Nephron progenitor cell (in vitro differentiated cells): ENCODE measurements around the gene MAMDC4.

ENCODE experiments used
- DNase-seq: peaks from one replicate; pipeline ENCODE4 v3.0.0; 2021
- H3K27ac Mint-ChIP-seq: 2 replicates; pipeline ENCODE4 v1.8.0; 2021; ENCODE audit warnings: mild to moderate bottlenecking, moderate library complexity, mixed read lengths
- H3K27me3 Mint-ChIP-seq: 2 replicates; pipeline ENCODE4 v1.8.0; 2021; ENCODE audit warnings: mild to moderate bottlenecking, low read depth, mixed read lengths; ENCODE audit not compliant: poor library complexity
- H3K36me3 Mint-ChIP-seq: 2 replicates; pipeline ENCODE4 v1.8.0; 2021; ENCODE audit warnings: low read depth, mixed read lengths
- H3K4me1 Mint-ChIP-seq: 2 replicates; pipeline ENCODE4 v1.8.0; 2021; ENCODE audit warnings: mixed read lengths
- H3K4me3 Mint-ChIP-seq: 2 replicates; pipeline ENCODE4 v1.8.0; 2021; ENCODE audit warnings: mild to moderate bottlenecking, moderate library complexity, mixed read lengths
- H3K9me3 Mint-ChIP-seq: 2 replicates; pipeline ENCODE4 v1.8.0; 2021; ENCODE audit warnings: mild to moderate bottlenecking, moderate library complexity, mixed read lengths
- CTCF ChIP-seq: fragments of 200-600 bp; sonication (generic); IDR thresholded peaks from 2 replicates; pipeline ENCODE4 v1.5.0; 2021; ENCODE audit warnings: antibody characterized with exemption

MAMDC4 gene

GRCh38 chr9:136846376-136847087 is 5.6 kb upstream of the MAMDC4 start:
- no peak for DNase-seq
- no peak overlapping the region for H3K27ac Mint-ChIP-seq
- TF ChIP-seq CTCF, result no peak
- no peaks in the 10 kb centered on the region for H3K9me3 Mint-ChIP-seq
- peaks cover 17% of the 10 kb centered on the region for H3K4me1 Mint-ChIP-seq
- H3K4me3 Mint-ChIP-seq, result no peak overlapping the region
- H3K27me3 Mint-ChIP-seq, result peaks cover 9% of the 10 kb centered on the region
- no peaks in the 10 kb centered on the region for H3K36me3 Mint-ChIP-seq

GRCh38 chr9:136847088-136847825 is 4.9 kb upstream of the MAMDC4 start:
- Mint-ChIP-seq H3K4me1 (peaks cover 11% of the 10 kb centered on the region), H3K27ac (peak overlapping the region; percentile 42), H3K9me3 (no peaks in the 10 kb centered on the region), H3K4me3 (peak overlapping the region; percentile 94), H3K36me3 (no peaks in the 10 kb centered on the region), H3K27me3 (peaks cover 9% of the 10 kb centered on the region)
- peak; percentile 71 for DNase-seq
- TF ChIP-seq CTCF, result no peak

DNA sequence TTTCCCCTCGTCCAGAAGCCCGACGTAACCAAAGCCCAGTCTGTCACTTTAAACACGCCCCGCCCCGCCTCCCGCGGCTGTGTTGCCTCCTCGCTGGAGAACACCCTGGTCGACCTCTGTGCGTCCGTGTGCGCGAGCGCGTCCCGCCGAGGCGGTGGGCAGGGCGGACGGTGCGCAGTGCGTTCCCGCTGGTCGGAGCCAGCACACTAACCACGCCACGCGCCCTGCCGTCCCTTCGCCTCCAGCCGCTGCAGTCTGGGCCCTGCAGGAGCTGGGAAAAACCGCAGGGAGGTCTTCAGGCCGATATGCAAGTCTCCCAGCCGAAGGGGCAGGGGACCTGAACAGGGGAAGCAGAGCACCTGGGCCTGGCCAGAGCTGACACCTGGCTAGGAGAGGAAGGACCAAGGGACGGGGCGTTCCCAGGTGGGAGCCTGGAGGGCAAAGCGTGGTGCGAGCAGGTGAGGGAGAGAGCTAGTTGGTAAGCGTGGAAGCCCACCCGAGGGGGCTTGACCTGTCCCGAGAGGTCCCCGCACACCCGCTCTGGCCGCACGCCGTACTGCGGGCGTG is 4.2 kb upstream of the MAMDC4 start:
- H3K27me3 Mint-ChIP-seq, result peaks cover 9% of the 10 kb centered on the region
- H3K4me1 Mint-ChIP-seq, result peaks cover 9% of the 10 kb centered on the region
- TF ChIP-seq CTCF, result no peak
- no peaks in the 10 kb centered on the region for H3K9me3 Mint-ChIP-seq
- no peaks in the 10 kb centered on the region for H3K36me3 Mint-ChIP-seq
- peak overlapping the region; percentile 94 for H3K27ac Mint-ChIP-seq
- DNase-seq, result peak; percentile 88
- H3K4me3 Mint-ChIP-seq, result peak overlapping the region; percentile 94

DNA sequence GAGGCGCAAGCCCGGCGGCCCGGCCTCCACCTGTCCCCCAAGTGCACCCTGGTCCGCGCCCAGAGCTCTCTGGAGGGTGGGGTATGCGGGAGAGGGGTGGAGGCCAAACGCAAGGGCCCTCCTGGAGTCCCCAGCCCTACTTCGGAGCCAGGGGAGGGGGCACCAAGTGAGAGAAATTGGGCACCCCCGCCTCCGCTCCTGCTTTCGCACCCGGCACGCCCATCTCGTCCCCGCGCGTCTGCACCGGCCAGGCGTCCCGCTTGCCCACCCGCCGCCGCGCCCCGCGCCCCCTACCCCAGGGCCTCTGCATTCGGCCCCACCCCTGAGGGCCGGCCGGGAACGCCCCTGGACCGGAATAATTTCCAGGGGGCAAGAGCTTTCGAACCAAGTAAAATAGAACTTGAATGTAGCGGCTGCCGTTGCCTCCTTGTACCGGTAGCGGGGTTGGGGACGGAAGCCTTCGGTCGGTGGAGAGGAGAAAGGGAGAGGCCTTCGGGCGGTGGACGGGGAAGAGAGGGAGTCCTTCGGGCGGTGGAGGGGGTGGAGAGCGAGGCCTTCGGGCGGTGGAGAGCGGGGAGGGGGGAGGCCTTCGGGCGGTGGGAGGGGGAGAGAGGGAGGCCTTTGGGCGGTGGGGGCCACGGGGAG is 3.6 kb upstream of the MAMDC4 start:
- Mint-ChIP-seq H3K27ac (no peak overlapping the region), H3K36me3 (no peaks in the 10 kb centered on the region), H3K9me3 (no peaks in the 10 kb centered on the region), H3K27me3 (peaks cover 9% of the 10 kb centered on the region), H3K4me3 (peak overlapping the region; percentile 94), H3K4me1 (peaks cover 9% of the 10 kb centered on the region)
- peak; percentile 63 for DNase-seq
- TF ChIP-seq CTCF, result no peak

- H3K27ac Mint-ChIP-seq, result peak within 1 kb of the TSS; percentile 96
- H3K4me1 Mint-ChIP-seq, result peaks cover 9% of the 10 kb centered on the region
- no peak for TF ChIP-seq CTCF
- peak; percentile 97 for DNase-seq
- H3K36me3 Mint-ChIP-seq, result no peaks in the 10 kb centered on the region
- peak within 1 kb of the TSS; percentile 94 for H3K4me3 Mint-ChIP-seq
- H3K9me3 Mint-ChIP-seq, result no peaks in the 10 kb centered on the region
- peaks cover 9% of the 10 kb centered on the region for H3K27me3 Mint-ChIP-seq
These were observed 2.8 kb upstream of the MAMDC4 start, which contains the start of gene PHPT1 for GRCh38 chr9:136849038-136849959. PHPT1 (plus strand) TSS chr9:136849409; CDS start chr9:136849431, 22 bp downstream.
